HepG2 (cell line): ENCODE measurements around the gene IQGAP2. TPM values are rescaled to one million over a fixed set of nuclear protein-coding genes. Genes with fewer than 3 reads are reported as not detected.

Experiments used
- ATAC-seq: fragments of 200-7000 bp; cut with Tn5 transposase; 3 replicates; pipeline ENCODE4 v1.9.1; 2020; ENCODE audit warnings: mild to moderate bottlenecking, moderate library complexity
- BruUV-seq: library from RNA; stranded (reverse); fragments of 400-500 nt; replicated peaks from 2 replicates; lab custom pipeline; 2021; lab: Mats Ljungman, UMichigan
- CTCF ChIA-PET: fragments of 300-600 bp; formaldehyde crosslinking; extraction: SDS; loops from one replicate; lab custom pipeline; 2021; ENCODE audit warnings: low total read pairs, inconsistent platforms, low intra/inter-chr PET ratio; lab: Yijun Ruan, JAX
- POLR2A ChIA-PET: fragments of 350-600 bp; sonication (Branson Sonifier 250); formaldehyde crosslinking; loops from one replicate; lab custom pipeline; 2020; ENCODE audit warnings: antibody characterized with exemption, inconsistent platforms; lab: Yijun Ruan, JAX
- DNase-seq: peaks from one replicate; pipeline ENCODE4 v3.0.0-alpha.2; 2015; ENCODE audit warnings: low spot score
- FAIRE-seq: peaks from 3 replicates; lab custom pipeline; 2011; peaks lifted over from hg19 to GRCh38; lab: Jason Lieb, UNC
- H2AFZ ChIP-seq: one replicate; pipeline ENCODE4 v1.6.1; 2011; ENCODE audit warnings: low read length, inconsistent platforms
- H3K27ac ChIP-seq: fragments of 300-600 bp; 3 replicates; pipeline ENCODE4 v1.8.0; 2011; ENCODE audit warnings: mixed run types, mild to moderate bottlenecking, mixed read lengths, low read length, inconsistent platforms; ENCODE audit not compliant: insufficient read depth; ENCODE audit errors: extremely low read length
- H3K27me3 ChIP-seq, 2 experiments: fragments of 200-600 bp in 1 of 2; 2 replicates in 1 of 2; 3 replicates in 1 of 2; pipeline versions ENCODE4 v1.6.0 to v1.8.0; 2011; ENCODE audit warnings: low read length in 2 of 2, mild to moderate bottlenecking in 2 of 2, moderate library complexity in 2 of 2, inconsistent platforms in 1 of 2; ENCODE audit not compliant: insufficient read depth in 2 of 2, control insufficient read depth in 1 of 2
- H3K36me3 ChIP-seq, 2 experiments: fragments of 200-600 bp in 1 of 2; replicated peaks in 1 of 2; 2 replicates in 1 of 2; 3 replicates in 1 of 2; pipeline versions ENCODE4 v1.5.1 to v1.8.0; 2011; ENCODE audit warnings: low read length in 2 of 2, inconsistent platforms in 1 of 2; ENCODE audit not compliant: insufficient read depth in 2 of 2, control insufficient read depth in 1 of 2
- H3K4me1 ChIP-seq: 2 replicates; pipeline ENCODE4 v1.5.1; 2012; ENCODE audit warnings: low read length, inconsistent platforms; ENCODE audit not compliant: insufficient read depth
- H3K4me2 ChIP-seq: 2 replicates; pipeline ENCODE4 v1.6.0; 2011; ENCODE audit warnings: low read depth, low read length, inconsistent platforms
- H3K4me3 ChIP-seq, 3 experiments: fragments of 200-600 bp in 1 of 3; sonication (generic), shearing (Covaris generic) in 1 of 3; replicated peaks in 1 of 3; 2 replicates each; pipeline ENCODE4 v1.5.1; 2011 to 2016; ENCODE audit warnings: low read length in 3 of 3, inconsistent platforms in 2 of 3, low read depth in 2 of 3, mild to moderate bottlenecking in 2 of 3, control low read depth in 1 of 3, mixed read lengths in 1 of 3; ENCODE audit not compliant: insufficient read depth in 1 of 3
- H3K79me2 ChIP-seq: one replicate; pipeline ENCODE4 v1.6.1; 2011; ENCODE audit warnings: low read length, inconsistent platforms; ENCODE audit not compliant: insufficient read depth
- H3K9ac ChIP-seq: 2 replicates; pipeline ENCODE4 v1.6.0; 2011; ENCODE audit warnings: mild to moderate bottlenecking, low read depth, low read length, inconsistent platforms; ENCODE audit not compliant: insufficient read depth
- H3K9me3 ChIP-seq: 2 replicates; pipeline ENCODE4 v1.5.1; 2012; ENCODE audit warnings: mild to moderate bottlenecking, low read length
- H4K20me1 ChIP-seq: 2 replicates; pipeline ENCODE4 v1.6.0; 2011; ENCODE audit warnings: inconsistent platforms, mild to moderate bottlenecking, low read length, moderate library complexity; ENCODE audit not compliant: insufficient read depth
- NFIC ChIP-seq: IDR thresholded peaks from 2 replicates; pipeline ENCODE4 v1.6.1; 2012; ENCODE audit warnings: mild to moderate bottlenecking, low read length, inconsistent platforms
- ZKSCAN8 ChIP-seq: IDR thresholded peaks from 2 replicates; pipeline ENCODE4 v1.6.1; 2016; ENCODE audit warnings: borderline replicate concordance, missing genetic modification reagents, missing compliant biosample characterization
- ZNF337 ChIP-seq: sonication (generic); formaldehyde crosslinking; IDR thresholded peaks from 2 replicates; pipeline ENCODE4 v1.5.1; 2020; ENCODE audit warnings: missing genetic modification reagents, low read depth, mild to moderate bottlenecking, borderline replicate concordance
- WGBS: methylation state at CpG from one replicate; pipeline ENCODE4 v1.1.6; 2017; ENCODE audit warnings: low lambda C conversion rate; 5-methylcytosine and 5-hydroxymethylcytosine counted together
- in situ Hi-C: cut with HindIII; loops from 2 replicates; pipeline ENCODE4 v1.10.0; 2017; ENCODE audit warnings: low pct_unique_long_range_greater_than_20kb; ENCODE audit not compliant: extremely low pct_ligation_motif_present
- intact Hi-C: fragments of 100-400 bp; cut with micrococcal nuclease; formaldehyde crosslinking; loops from one replicate; pipeline ENCODE4 v1.10.0; 2022; ENCODE audit not compliant: unreplicated experiment
- polyA plus RNA-seq, 8 experiments: library from polyadenylated mRNA; depleted of rRNA in 3 of 8; stranded (reverse) in 7 of 8; unstranded in 1 of 8; fragments of >200 nt; fragmentation: Illumina TruSeq in 4 of 8; extraction: Trizol in 4 of 8; gene quantifications; 2 replicates each; pipeline versions ENCODE4 v1.2.1 to v1.2.3, GENCODE V29; 2011 to 2016; ENCODE audit warnings: low read depth in 4 of 8, missing spikeins in 1 of 8, mixed read lengths in 1 of 8; ENCODE audit not compliant: insufficient read depth in 1 of 8
- total RNA-seq, 5 experiments: library from RNA; depleted of rRNA; stranded (reverse); fragments of >200 nt; fragmentation: Illumina TruSeq; extraction: Trizol; gene quantifications; 2 replicates each; pipeline ENCODE4 v1.2.3, GENCODE V29; 2016; ENCODE audit warnings: low read depth in 1 of 5
- TF ChIP-seq, protein P1 (sequence below): sonication (generic); formaldehyde crosslinking; IDR thresholded peaks from 2 replicates; pipeline ENCODE4 v1.8.0; 2022; ENCODE audit warnings: low read depth, missing genetic modification reagents
- TF ChIP-seq, protein P2 (sequence below): sonication (generic); formaldehyde crosslinking; IDR thresholded peaks from 2 replicates; pipeline ENCODE4 v1.4.0; 2020; ENCODE audit warnings: mild to moderate bottlenecking, missing genetic modification reagents
- TF ChIP-seq, protein P3 (sequence below): sonication (generic); formaldehyde crosslinking; IDR thresholded peaks from 2 replicates; pipeline ENCODE4 v1.4.0; 2020; ENCODE audit warnings: missing genetic modification reagents
- TF ChIP-seq, protein P4 (sequence below): sonication (generic); formaldehyde crosslinking; IDR thresholded peaks from 2 replicates; pipeline ENCODE4 v1.5.0; 2020; ENCODE audit warnings: missing genetic modification reagents
- TF ChIP-seq, protein P5 (sequence below): sonication (generic); formaldehyde crosslinking; IDR thresholded peaks from 2 replicates; pipeline ENCODE4 v1.4.0; 2020; ENCODE audit warnings: missing genetic modification reagents

The IQGAP2 gene
- total and polyA plus RNA-seq, 2 of the 13 experiments (the other 11 are each of a cell fraction or from before 2014, with no cell fraction given), result 35.2 to 83.3 TPM

DNA sequence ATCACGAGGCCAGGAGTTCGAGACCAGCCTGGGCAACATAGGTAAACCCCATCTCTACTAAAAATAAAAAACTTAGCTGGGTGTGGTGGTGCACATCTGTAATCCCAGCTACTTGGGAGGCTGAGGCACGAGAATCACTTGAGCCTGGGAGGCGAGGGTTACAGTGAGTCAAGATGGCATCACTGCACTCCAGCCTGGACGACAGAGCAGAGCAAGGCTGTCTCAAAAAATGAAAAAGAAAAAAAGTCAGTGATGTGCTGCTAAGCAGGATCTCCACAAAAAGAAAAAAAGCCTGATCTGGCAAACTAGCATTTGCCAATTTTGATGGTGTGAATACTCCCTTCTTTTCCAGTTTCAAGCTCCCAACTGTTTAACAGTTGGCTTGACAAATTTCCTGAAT, 334.8 kb downstream of the IQGAP2 start:
- H3K79me2 ChIP-seq, result no peaks in the 10 kb centered on the region
- CTCF ChIA-PET, result no interaction called here
- no peak overlapping the region for H3K4me3 ChIP-seq
- H3K4me2 ChIP-seq, result no peak overlapping the region
- H3K4me1 ChIP-seq, result peaks cover 18% of the 10 kb centered on the region
- POLR2A ChIA-PET, result interaction anchor here (1.7 kb wide), 1 partner anchor 18 kb away, joined by 4 read pairs; no protein-coding TSS in a partner anchor
- WGBS, result 89% methylated on average over 5 of the region's 5 CpGs
- no peak for DNase-seq
- no peak overlapping the region for H3K27ac ChIP-seq
- H3K9ac ChIP-seq, result no peak overlapping the region
- in situ Hi-C loops (no loop called here), intact Hi-C loops (no loop called here)
- no peaks in the 10 kb centered on the region for H4K20me1 ChIP-seq
- H3K9me3 ChIP-seq, result no peaks in the 10 kb centered on the region
- FAIRE-seq, result no peak
- H3K36me3 ChIP-seq, result 0 out of 5 replicates have a peak, but pooled peaks cover 0 to under 1% of the 10 kb centered on the region in 2 experiments
- no peak for ATAC-seq
- no TSS peak for BruUV-seq
- no peaks in the 10 kb centered on the region for H3K27me3 ChIP-seq
- no peak overlapping the region for H2AFZ ChIP-seq
- TF ChIP-seq, protein P1, sequence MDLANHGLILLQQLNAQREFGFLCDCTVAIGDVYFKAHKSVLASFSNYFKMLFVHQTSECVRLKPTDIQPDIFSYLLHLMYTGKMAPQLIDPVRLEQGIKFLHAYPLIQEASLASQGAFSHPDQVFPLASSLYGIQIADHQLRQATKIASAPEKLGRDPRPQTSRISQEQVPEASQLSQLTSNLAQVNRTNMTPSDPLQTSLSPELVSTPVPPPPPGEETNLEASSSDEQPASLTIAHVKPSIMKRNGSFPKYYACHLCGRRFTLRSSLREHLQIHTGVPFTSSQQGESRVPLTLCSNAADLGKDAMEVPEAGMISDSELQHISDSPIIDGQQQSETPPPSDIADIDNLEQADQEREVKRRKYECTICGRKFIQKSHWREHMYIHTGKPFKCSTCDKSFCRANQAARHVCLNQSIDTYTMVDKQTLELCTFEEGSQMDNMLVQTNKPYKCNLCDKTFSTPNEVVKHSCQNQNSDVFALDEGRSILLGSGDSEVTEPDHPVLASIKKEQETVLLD (CRISPR knock-in tag), result no peak
- TF ChIP-seq ZNF337 (CRISPR knock-in tag) (no peak), ZKSCAN8 (no peak), NFIC (no peak)
- TF ChIP-seq, protein P2, sequence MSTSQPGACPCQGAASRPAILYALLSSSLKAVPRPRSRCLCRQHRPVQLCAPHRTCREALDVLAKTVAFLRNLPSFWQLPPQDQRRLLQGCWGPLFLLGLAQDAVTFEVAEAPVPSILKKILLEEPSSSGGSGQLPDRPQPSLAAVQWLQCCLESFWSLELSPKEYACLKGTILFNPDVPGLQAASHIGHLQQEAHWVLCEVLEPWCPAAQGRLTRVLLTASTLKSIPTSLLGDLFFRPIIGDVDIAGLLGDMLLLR (CRISPR knock-in tag), result no peak
- TF ChIP-seq, protein P3, sequence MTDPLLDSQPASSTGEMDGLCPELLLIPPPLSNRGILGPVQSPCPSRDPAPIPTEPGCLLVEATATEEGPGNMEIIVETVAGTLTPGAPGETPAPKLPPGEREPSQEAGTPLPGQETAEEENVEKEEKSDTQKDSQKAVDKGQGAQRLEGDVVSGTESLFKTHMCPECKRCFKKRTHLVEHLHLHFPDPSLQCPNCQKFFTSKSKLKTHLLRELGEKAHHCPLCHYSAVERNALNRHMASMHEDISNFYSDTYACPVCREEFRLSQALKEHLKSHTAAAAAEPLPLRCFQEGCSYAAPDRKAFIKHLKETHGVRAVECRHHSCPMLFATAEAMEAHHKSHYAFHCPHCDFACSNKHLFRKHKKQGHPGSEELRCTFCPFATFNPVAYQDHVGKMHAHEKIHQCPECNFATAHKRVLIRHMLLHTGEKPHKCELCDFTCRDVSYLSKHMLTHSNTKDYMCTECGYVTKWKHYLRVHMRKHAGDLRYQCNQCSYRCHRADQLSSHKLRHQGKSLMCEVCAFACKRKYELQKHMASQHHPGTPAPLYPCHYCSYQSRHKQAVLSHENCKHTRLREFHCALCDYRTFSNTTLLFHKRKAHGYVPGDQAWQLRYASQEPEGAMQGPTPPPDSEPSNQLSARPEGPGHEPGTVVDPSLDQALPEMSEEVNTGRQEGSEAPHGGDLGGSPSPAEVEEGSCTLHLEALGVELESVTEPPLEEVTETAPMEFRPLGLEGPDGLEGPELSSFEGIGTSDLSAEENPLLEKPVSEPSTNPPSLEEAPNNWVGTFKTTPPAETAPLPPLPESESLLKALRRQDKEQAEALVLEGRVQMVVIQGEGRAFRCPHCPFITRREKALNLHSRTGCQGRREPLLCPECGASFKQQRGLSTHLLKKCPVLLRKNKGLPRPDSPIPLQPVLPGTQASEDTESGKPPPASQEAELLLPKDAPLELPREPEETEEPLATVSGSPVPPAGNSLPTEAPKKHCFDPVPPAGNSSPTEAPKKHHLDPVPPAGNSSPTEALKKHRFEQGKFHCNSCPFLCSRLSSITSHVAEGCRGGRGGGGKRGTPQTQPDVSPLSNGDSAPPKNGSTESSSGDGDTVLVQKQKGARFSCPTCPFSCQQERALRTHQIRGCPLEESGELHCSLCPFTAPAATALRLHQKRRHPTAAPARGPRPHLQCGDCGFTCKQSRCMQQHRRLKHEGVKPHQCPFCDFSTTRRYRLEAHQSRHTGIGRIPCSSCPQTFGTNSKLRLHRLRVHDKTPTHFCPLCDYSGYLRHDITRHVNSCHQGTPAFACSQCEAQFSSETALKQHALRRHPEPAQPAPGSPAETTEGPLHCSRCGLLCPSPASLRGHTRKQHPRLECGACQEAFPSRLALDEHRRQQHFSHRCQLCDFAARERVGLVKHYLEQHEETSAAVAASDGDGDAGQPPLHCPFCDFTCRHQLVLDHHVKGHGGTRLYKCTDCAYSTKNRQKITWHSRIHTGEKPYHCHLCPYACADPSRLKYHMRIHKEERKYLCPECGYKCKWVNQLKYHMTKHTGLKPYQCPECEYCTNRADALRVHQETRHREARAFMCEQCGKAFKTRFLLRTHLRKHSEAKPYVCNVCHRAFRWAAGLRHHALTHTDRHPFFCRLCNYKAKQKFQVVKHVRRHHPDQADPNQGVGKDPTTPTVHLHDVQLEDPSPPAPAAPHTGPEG (CRISPR knock-in tag), result no peak
- TF ChIP-seq, protein P4, sequence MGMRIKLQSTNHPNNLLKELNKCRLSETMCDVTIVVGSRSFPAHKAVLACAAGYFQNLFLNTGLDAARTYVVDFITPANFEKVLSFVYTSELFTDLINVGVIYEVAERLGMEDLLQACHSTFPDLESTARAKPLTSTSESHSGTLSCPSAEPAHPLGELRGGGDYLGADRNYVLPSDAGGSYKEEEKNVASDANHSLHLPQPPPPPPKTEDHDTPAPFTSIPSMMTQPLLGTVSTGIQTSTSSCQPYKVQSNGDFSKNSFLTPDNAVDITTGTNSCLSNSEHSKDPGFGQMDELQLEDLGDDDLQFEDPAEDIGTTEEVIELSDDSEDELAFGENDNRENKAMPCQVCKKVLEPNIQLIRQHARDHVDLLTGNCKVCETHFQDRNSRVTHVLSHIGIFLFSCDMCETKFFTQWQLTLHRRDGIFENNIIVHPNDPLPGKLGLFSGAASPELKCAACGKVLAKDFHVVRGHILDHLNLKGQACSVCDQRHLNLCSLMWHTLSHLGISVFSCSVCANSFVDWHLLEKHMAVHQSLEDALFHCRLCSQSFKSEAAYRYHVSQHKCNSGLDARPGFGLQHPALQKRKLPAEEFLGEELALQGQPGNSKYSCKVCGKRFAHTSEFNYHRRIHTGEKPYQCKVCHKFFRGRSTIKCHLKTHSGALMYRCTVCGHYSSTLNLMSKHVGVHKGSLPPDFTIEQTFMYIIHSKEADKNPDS (CRISPR knock-in tag), result no peak
- TF ChIP-seq, protein P5, sequence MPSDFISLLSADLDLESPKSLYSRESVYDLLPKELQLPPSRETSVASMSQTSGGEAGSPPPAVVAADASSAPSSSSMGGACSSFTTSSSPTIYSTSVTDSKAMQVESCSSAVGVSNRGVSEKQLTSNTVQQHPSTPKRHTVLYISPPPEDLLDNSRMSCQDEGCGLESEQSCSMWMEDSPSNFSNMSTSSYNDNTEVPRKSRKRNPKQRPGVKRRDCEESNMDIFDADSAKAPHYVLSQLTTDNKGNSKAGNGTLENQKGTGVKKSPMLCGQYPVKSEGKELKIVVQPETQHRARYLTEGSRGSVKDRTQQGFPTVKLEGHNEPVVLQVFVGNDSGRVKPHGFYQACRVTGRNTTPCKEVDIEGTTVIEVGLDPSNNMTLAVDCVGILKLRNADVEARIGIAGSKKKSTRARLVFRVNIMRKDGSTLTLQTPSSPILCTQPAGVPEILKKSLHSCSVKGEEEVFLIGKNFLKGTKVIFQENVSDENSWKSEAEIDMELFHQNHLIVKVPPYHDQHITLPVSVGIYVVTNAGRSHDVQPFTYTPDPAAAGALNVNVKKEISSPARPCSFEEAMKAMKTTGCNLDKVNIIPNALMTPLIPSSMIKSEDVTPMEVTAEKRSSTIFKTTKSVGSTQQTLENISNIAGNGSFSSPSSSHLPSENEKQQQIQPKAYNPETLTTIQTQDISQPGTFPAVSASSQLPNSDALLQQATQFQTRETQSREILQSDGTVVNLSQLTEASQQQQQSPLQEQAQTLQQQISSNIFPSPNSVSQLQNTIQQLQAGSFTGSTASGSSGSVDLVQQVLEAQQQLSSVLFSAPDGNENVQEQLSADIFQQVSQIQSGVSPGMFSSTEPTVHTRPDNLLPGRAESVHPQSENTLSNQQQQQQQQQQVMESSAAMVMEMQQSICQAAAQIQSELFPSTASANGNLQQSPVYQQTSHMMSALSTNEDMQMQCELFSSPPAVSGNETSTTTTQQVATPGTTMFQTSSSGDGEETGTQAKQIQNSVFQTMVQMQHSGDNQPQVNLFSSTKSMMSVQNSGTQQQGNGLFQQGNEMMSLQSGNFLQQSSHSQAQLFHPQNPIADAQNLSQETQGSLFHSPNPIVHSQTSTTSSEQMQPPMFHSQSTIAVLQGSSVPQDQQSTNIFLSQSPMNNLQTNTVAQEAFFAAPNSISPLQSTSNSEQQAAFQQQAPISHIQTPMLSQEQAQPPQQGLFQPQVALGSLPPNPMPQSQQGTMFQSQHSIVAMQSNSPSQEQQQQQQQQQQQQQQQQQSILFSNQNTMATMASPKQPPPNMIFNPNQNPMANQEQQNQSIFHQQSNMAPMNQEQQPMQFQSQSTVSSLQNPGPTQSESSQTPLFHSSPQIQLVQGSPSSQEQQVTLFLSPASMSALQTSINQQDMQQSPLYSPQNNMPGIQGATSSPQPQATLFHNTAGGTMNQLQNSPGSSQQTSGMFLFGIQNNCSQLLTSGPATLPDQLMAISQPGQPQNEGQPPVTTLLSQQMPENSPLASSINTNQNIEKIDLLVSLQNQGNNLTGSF (CRISPR knock-in tag), result no peak
